ENCODE data around the gene ZNF575. TPM values are rescaled to one million over a fixed set of nuclear protein-coding genes. Genes with fewer than 3 reads are reported as not detected.

Gene ZNF575
- total RNA-seq, 2 experiments from 2014 or later, result 2.0 TPM; not detected in 1

DNA sequence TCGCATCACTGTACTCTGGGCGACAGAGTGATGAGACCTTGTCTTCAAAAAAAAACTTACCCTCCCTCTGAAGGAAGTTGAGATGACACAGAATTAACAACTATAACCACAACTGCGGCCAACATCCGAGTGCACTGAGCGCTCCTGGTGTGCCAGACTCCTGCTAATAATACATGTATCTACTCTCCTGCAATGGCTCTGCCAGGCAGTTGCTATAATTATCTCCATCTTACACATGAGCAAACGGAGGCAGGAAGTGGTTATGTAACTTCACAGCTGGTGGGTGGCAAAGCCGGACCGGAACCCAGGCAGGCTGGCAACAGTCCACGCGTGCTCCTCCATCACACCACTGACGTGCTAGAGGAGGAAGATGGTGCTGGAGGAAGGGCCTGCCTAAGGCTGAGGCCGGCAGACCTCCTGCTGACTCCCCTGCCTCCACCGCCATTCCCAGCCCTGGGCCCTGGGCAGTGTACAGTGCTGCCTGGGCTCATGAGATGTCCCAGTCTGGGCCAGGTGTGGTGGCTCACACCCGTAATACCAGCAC is 29.8 kb downstream of the ZNF575 start:
- peaks cover 46% of the 10 kb centered on the region for H3K36me3 ChIP-seq (ENCODE audit: insufficient read depth, low read length)
- intact Hi-C loops (cut with micrococcal nuclease; ENCODE audit: unreplicated experiment), result no loop called here
- H4K20me1 ChIP-seq (ENCODE audit: insufficient read depth, low read length), result no peaks in the 10 kb centered on the region
- ChIA-PET CTCF (ENCODE audit: unreplicated experiment) (no interaction called here), POLR2A (no interaction called here)
- no peak overlapping the region for H3K27ac ChIP-seq (ENCODE audit: low read depth, low read length, poor library complexity, severe bottlenecking)
- H3K4me3 ChIP-seq (ENCODE audit: low read depth, low read length, poor library complexity, severe bottlenecking), result no peak overlapping the region
- H2AFZ ChIP-seq (ENCODE audit: low read length), result no peak overlapping the region
- DNase-seq (ENCODE audit: low spot score), result peak; percentile 25
- peaks cover 8% of the 10 kb centered on the region for H3K4me1 ChIP-seq (ENCODE audit: insufficient read depth, low read length, poor library complexity, severe bottlenecking)
- H3K9me3 ChIP-seq (ENCODE audit: low read length), result no peaks in the 10 kb centered on the region
- TF ChIP-seq EZH2phosphoT487 (IDR thresholded peaks at IDR 0.05; ENCODE audit: borderline replicate concordance, low read depth, low read length), result no peak
- TF ChIP-seq, protein P1, sequence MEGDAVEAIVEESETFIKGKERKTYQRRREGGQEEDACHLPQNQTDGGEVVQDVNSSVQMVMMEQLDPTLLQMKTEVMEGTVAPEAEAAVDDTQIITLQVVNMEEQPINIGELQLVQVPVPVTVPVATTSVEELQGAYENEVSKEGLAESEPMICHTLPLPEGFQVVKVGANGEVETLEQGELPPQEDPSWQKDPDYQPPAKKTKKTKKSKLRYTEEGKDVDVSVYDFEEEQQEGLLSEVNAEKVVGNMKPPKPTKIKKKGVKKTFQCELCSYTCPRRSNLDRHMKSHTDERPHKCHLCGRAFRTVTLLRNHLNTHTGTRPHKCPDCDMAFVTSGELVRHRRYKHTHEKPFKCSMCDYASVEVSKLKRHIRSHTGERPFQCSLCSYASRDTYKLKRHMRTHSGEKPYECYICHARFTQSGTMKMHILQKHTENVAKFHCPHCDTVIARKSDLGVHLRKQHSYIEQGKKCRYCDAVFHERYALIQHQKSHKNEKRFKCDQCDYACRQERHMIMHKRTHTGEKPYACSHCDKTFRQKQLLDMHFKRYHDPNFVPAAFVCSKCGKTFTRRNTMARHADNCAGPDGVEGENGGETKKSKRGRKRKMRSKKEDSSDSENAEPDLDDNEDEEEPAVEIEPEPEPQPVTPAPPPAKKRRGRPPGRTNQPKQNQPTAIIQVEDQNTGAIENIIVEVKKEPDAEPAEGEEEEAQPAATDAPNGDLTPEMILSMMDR (conservative IDR thresholded peaks at IDR 0.05; ENCODE audit: low read length), result no peak
- H3K4me2 ChIP-seq (ENCODE audit: low read length), result peak overlapping the region; percentile 50; the same call in 1 of the 2 replicates
- BruUV-seq (replicated peaks), result no TSS peak
- H3K9me2 ChIP-seq (ENCODE audit: insufficient read depth, low read length), result no peaks in the 10 kb centered on the region
- no peaks in the 10 kb centered on the region for H3K79me2 ChIP-seq (ENCODE audit: insufficient read depth, low read depth, low read length)

DNA sequence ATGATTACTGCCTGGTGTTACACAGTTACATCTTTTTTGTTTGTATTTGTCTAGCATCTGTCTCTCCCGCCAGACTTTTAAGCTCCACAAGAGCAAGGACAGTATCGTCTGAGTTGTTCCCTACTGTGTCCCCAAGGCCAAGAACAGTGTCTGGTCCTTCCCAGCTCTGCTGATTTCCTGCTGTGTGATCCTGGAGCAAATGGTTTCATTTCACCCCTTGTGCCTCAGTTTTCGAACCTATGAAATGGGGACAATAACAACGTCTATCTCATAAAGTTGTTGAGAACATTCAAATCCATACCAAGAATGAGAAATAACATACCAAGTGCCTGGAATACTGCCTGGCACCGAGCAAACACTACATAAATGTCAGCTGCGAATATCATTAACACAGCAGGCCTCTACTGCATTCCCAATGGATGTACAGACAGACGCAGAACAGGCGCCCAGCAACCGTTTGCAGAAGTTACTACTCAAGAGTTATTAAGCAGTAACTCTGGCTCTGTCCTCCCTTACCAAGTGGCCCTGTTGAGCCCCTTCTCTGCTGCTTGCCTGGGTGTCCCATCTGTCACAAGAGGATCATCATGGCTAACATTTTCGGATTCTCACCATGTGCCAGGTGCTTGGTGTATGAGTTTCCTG is 30.9 kb downstream of the ZNF575 start:
- no peak overlapping the region for H3K27ac ChIP-seq (ENCODE audit: low read depth, low read length, poor library complexity, severe bottlenecking)
- no peaks in the 10 kb centered on the region for H3K9me2 ChIP-seq (ENCODE audit: insufficient read depth, low read length)
- peaks cover 42% of the 10 kb centered on the region for H3K36me3 ChIP-seq (ENCODE audit: insufficient read depth, low read length)
- H3K4me1 ChIP-seq (ENCODE audit: insufficient read depth, low read length, poor library complexity, severe bottlenecking), result peaks cover 8% of the 10 kb centered on the region
- H2AFZ ChIP-seq (ENCODE audit: low read length), result no peak overlapping the region
- BruUV-seq (replicated peaks), result no TSS peak
- no peaks in the 10 kb centered on the region for H3K9me3 ChIP-seq (ENCODE audit: low read length)
- POLR2A ChIA-PET, result no interaction called here
- intact Hi-C loops (cut with micrococcal nuclease; ENCODE audit: unreplicated experiment), result no loop called here
- no peak overlapping the region for H3K4me3 ChIP-seq (ENCODE audit: low read depth, low read length, poor library complexity, severe bottlenecking)
- CTCF ChIA-PET (ENCODE audit: unreplicated experiment), result no interaction called here
- TF ChIP-seq, protein P1 (conservative IDR thresholded peaks at IDR 0.05; ENCODE audit: low read length), result no peak
- no peak for TF ChIP-seq EZH2phosphoT487 (IDR thresholded peaks at IDR 0.05; ENCODE audit: borderline replicate concordance, low read depth, low read length)
- DNase-seq (ENCODE audit: low spot score), result no peak
- H4K20me1 ChIP-seq (ENCODE audit: insufficient read depth, low read length), result no peaks in the 10 kb centered on the region
- no peak overlapping the region for H3K4me2 ChIP-seq (ENCODE audit: low read length)
- no peaks in the 10 kb centered on the region for H3K79me2 ChIP-seq (ENCODE audit: insufficient read depth, low read depth, low read length)

DNA sequence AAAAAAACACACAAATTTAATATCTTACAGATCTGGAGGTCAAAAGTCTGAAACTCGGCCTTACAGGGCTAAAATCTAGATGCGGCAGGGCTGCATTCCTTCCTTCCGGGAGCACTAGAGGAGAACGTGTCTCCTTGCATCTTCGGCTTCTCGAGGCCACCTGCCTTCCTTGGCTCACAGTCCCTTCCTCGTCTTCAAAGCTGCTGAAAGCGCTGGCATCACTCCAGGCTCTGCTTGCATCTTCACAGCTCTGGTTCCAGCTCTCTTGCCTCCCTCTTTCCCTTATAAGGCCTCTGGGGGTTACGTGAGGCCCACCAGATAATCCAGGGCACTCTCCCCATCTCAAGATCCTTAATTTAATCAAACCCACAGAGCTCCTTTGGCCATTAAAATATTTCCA is 31.8 kb downstream of the ZNF575 start:
- intact Hi-C loops (cut with micrococcal nuclease; ENCODE audit: unreplicated experiment), result no loop called here
- CTCF ChIA-PET (ENCODE audit: unreplicated experiment), result interaction anchor here (0.6 kb wide), 1 partner anchor 10 kb away, joined by 3 read pairs; no protein-coding TSS in a partner anchor
- Histone ChIP-seq H3K9me2 (ENCODE audit: insufficient read depth, low read length) (no peaks in the 10 kb centered on the region), H3K36me3 (ENCODE audit: insufficient read depth, low read length) (peaks cover 37% of the 10 kb centered on the region), H3K27ac (ENCODE audit: low read depth, low read length, poor library complexity, severe bottlenecking) (no peak overlapping the region), H3K79me2 (ENCODE audit: insufficient read depth, low read depth, low read length) (no peaks in the 10 kb centered on the region), H2AFZ (ENCODE audit: low read length) (no peak overlapping the region), H3K4me2 (ENCODE audit: low read length) (no peak overlapping the region), H3K9me3 (ENCODE audit: low read length) (no peaks in the 10 kb centered on the region), H3K4me3 (ENCODE audit: low read depth, low read length, poor library complexity, severe bottlenecking) (no peak overlapping the region), H3K4me1 (ENCODE audit: insufficient read depth, low read length, poor library complexity, severe bottlenecking) (peaks cover 8% of the 10 kb centered on the region), H4K20me1 (ENCODE audit: insufficient read depth, low read length) (no peaks in the 10 kb centered on the region)
- POLR2A ChIA-PET, result interaction anchor here (0.7 kb wide), 1 partner anchor 30 kb away, joined by 3 read pairs; no protein-coding TSS in a partner anchor
- DNase-seq (ENCODE audit: low spot score), result no peak
- TF ChIP-seq EZH2phosphoT487 (IDR thresholded peaks at IDR 0.05; ENCODE audit: borderline replicate concordance, low read depth, low read length), result no peak
- TF ChIP-seq, protein P1 (conservative IDR thresholded peaks at IDR 0.05; ENCODE audit: low read length), result no peak
- no TSS peak for BruUV-seq (replicated peaks)

Measured in OCI-LY7 (cell line).